CD4-positive, alpha-beta T cell (primary cell): ENCODE data around the gene ROCK2. TPM values are rescaled to one million over a fixed set of nuclear protein-coding genes. Genes with fewer than 3 reads are reported as not detected.

Source experiments
- ATAC-seq: fragments of 200-7000 bp; cut with Tn5 transposase; one replicate; pipeline ENCODE4 v1.10.0; 2022; ENCODE audit warnings: mild to moderate bottlenecking; ENCODE audit not compliant: poor library complexity
- CTCF ChIA-PET: fragments of 350-600 bp; sonication (Branson Sonifier 250); formaldehyde crosslinking; loops from one replicate; lab custom pipeline; 2021; ENCODE audit warnings: antibody characterized with exemption, inconsistent platforms; lab: Charles Lee
- POLR2A ChIA-PET: fragments of 350-600 bp; sonication (Branson Sonifier 250); formaldehyde crosslinking; loops from one replicate; lab custom pipeline; 2021; ENCODE audit warnings: antibody characterized with exemption, inconsistent platforms; lab: Charles Lee
- DNase-seq, 14 experiments: peaks; one replicate each; pipeline ENCODE4 v3.0.0-alpha.2; 2013 to 2020; ENCODE audit warnings: mixed read lengths in 2 of 14
- H3K27ac ChIP-seq, 2 donors: one replicate each; pipeline versions ENCODE4 v1.5.1 to v1.7.0; 2013; ENCODE audit warnings: low read length in 2 of 2, low read depth in 1 of 2, mild to moderate bottlenecking in 1 of 2
- H3K27me3 ChIP-seq, 2 experiments: 1 replicate in 1 of 2; 2 replicates in 1 of 2; pipeline versions ENCODE4 v1.6.1 to v1.7.0; 2013; ENCODE audit warnings: low read length in 2 of 2, control low read depth in 1 of 2, mild to moderate bottlenecking in 1 of 2, moderate library complexity in 1 of 2; ENCODE audit not compliant: insufficient read depth in 2 of 2, control insufficient read depth in 1 of 2
- H3K36me3 ChIP-seq: one replicate; pipeline ENCODE4 v1.6.1; 2013; ENCODE audit warnings: low read length, control low read depth; ENCODE audit not compliant: insufficient read depth
- H3K4me1 ChIP-seq: one replicate; pipeline ENCODE4 v1.6.1; 2013; ENCODE audit warnings: low read length, control low read depth; ENCODE audit not compliant: insufficient read depth
- H3K4me3 ChIP-seq: one replicate; pipeline ENCODE4 v1.5.1; 2013; ENCODE audit warnings: mild to moderate bottlenecking, low read length, moderate library complexity
- H3K9me3 ChIP-seq, 2 experiments: 1 replicate in 1 of 2; 2 replicates in 1 of 2; pipeline versions ENCODE4 v1.6.1 to v1.7.0; 2013; ENCODE audit warnings: low read length in 2 of 2, mild to moderate bottlenecking in 2 of 2, control low read depth in 1 of 2, moderate library complexity in 1 of 2; ENCODE audit not compliant: control insufficient read depth in 1 of 2, insufficient read depth in 1 of 2
- H3K27ac Mint-ChIP-seq: one replicate; pipeline ENCODE4 v1.8.0; 2020; ENCODE audit warnings: mixed read lengths
- H3K27me3 Mint-ChIP-seq: one replicate; pipeline ENCODE4 v1.8.0; 2021; ENCODE audit warnings: mixed read lengths
- H3K36me3 Mint-ChIP-seq: one replicate; pipeline ENCODE4 v1.8.0; 2021; ENCODE audit warnings: low read depth, mixed read lengths
- H3K4me1 Mint-ChIP-seq: one replicate; pipeline ENCODE4 v1.8.0; 2021; ENCODE audit warnings: low read depth, mixed read lengths
- H3K4me3 Mint-ChIP-seq: one replicate; pipeline ENCODE4 v1.8.0; 2020; ENCODE audit warnings: mild to moderate bottlenecking, mixed read lengths
- H3K9me3 Mint-ChIP-seq: one replicate; pipeline ENCODE4 v1.8.0; 2020; ENCODE audit warnings: mixed read lengths
- intact Hi-C, 2 experiments: fragments of 100-400 bp; cut with DNase I in 1 of 2; cut with micrococcal nuclease in 1 of 2; formaldehyde crosslinking; loops; one replicate each; pipeline versions ENCODE4 v1.15.1 to v1.9.0; 2023 to 2025; cut with DNase I, micrococcal nuclease
- total RNA-seq, 174 experiments: library from RNA in 2 of 174; stranded (reverse) in 2 of 174; gene quantifications; one replicate each; pipeline ENCODE4 v1.2.3 and lab custom pipeline; 2021 to 2026
- TF ChIP-seq, protein P1 (sequence below): fragments of 200-600 bp; IDR thresholded peaks from one replicate; pipeline ENCODE4 v1.8.0; 2022; ENCODE audit warnings: antibody characterized with exemption, mild to moderate bottlenecking

The ROCK2 gene
- total RNA-seq, 2 experiments from 2014 or later, result 6.9 to 9.4 TPM

DNA sequence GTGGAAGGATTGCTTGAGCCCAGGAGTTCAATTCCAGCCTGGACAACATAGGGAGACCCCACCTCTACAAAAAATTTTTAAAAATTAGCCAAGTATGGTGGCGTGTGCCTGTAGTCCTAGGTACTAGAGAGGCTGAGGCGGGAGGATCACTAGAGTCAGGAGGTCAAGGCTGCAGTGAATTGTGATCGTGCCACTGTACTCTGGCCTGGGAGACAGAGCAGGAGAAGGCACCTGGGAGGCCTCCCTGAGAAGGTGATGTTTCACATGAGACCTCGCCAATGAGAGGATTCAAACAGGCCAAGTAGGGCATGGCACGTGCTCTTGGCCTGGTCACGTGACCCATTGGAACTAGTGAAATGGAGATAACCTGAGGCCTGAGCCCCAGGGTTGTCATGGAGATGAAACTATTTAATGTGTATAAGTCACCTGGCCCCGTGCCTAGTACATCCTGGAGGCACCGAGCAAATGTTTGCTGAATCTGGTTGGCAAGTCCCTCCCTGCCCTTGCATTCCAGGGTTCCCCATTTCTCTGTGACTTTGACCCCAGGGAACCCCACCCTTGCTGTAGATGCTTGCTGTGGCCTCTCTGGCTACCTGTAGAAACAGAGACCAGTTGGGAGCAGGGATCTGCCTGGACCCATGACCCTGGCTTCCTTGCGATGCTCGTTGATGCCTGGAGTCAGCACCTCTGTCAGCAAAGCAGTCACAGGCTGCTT is 26.1 kb upstream of the ROCK2 start:
- H3K27me3 Mint-ChIP-seq, result no peaks in the 10 kb centered on the region
- H3K27ac Mint-ChIP-seq, result no peak overlapping the region
- DNase-seq (no peak), ATAC-seq (no peak)
- H3K4me1 ChIP-seq, result no peaks in the 10 kb centered on the region
- no peak overlapping the region for H3K4me3 Mint-ChIP-seq
- no peaks in the 10 kb centered on the region for H3K36me3 ChIP-seq
- H3K9me3 ChIP-seq, result no peaks in the 10 kb centered on the region
- TF ChIP-seq, protein P1, sequence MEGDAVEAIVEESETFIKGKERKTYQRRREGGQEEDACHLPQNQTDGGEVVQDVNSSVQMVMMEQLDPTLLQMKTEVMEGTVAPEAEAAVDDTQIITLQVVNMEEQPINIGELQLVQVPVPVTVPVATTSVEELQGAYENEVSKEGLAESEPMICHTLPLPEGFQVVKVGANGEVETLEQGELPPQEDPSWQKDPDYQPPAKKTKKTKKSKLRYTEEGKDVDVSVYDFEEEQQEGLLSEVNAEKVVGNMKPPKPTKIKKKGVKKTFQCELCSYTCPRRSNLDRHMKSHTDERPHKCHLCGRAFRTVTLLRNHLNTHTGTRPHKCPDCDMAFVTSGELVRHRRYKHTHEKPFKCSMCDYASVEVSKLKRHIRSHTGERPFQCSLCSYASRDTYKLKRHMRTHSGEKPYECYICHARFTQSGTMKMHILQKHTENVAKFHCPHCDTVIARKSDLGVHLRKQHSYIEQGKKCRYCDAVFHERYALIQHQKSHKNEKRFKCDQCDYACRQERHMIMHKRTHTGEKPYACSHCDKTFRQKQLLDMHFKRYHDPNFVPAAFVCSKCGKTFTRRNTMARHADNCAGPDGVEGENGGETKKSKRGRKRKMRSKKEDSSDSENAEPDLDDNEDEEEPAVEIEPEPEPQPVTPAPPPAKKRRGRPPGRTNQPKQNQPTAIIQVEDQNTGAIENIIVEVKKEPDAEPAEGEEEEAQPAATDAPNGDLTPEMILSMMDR, result no peak
- CTCF ChIA-PET, result no interaction called here
- no peaks in the 10 kb centered on the region for H3K4me1 Mint-ChIP-seq
- intact Hi-C loops, result no loop called here
- no peak overlapping the region for H3K4me3 ChIP-seq
- POLR2A ChIA-PET, result no interaction called here
- no peaks in the 10 kb centered on the region for H3K9me3 Mint-ChIP-seq
- H3K27me3 ChIP-seq, result no peaks in the 10 kb centered on the region
- H3K36me3 Mint-ChIP-seq, result no peaks in the 10 kb centered on the region
- H3K27ac ChIP-seq, result no peak overlapping the region

GRCh38 chr2:11368059-11368572 is 23.7 kb upstream of the ROCK2 start:
- Mint-ChIP-seq H3K4me1 (no peaks in the 10 kb centered on the region), H3K27ac (no peak overlapping the region), H3K9me3 (no peaks in the 10 kb centered on the region), H3K27me3 (no peaks in the 10 kb centered on the region), H3K4me3 (no peak overlapping the region), H3K36me3 (no peaks in the 10 kb centered on the region)
- Histone ChIP-seq H3K27me3 (no peaks in the 10 kb centered on the region), H3K27ac (no peak overlapping the region), H3K9me3 (no peaks in the 10 kb centered on the region), H3K36me3 (no peaks in the 10 kb centered on the region), H3K4me3 (no peak overlapping the region), H3K4me1 (no peaks in the 10 kb centered on the region)
- DNase-seq (no peak), ATAC-seq (no peak)
- POLR2A ChIA-PET, result interaction anchor here (0.7 to 1.3 kb wide), 3 partner anchors 13 to 157 kb away, joined by 3 read pairs; no protein-coding TSS in a partner anchor
- TF ChIP-seq, protein P1, result no peak
- intact Hi-C loops, result no loop called here
- CTCF ChIA-PET, result no interaction called here

- Histone ChIP-seq H3K27ac (no peak overlapping the region), H3K9me3 (no peaks in the 10 kb centered on the region), H3K36me3 (no peaks in the 10 kb centered on the region), H3K4me1 (no peaks in the 10 kb centered on the region), H3K27me3 (no peaks in the 10 kb centered on the region), H3K4me3 (no peak overlapping the region)
- H3K4me1 Mint-ChIP-seq, result no peaks in the 10 kb centered on the region
- H3K27me3 Mint-ChIP-seq, result no peaks in the 10 kb centered on the region
- ATAC-seq (no peak), DNase-seq (no peak)
- TF ChIP-seq, protein P1, result no peak
- no peaks in the 10 kb centered on the region for H3K9me3 Mint-ChIP-seq
- no peaks in the 10 kb centered on the region for H3K36me3 Mint-ChIP-seq
- intact Hi-C loops, result no loop called here
- ChIA-PET CTCF (no interaction called here), POLR2A (interaction anchor here (0.9 to 1.3 kb wide), 2 partner anchors 14 to 24 kb away, joined by 3 read pairs; no protein-coding TSS in a partner anchor)
- no peak overlapping the region for H3K27ac Mint-ChIP-seq
- no peak overlapping the region for H3K4me3 Mint-ChIP-seq
Measured at GRCh38 chr2:11367170-11367730, 22.8 kb upstream of the ROCK2 start.
